IMR-90 (cell line): ENCODE measurements around the gene TELO2. TPM values are rescaled to one million over a fixed set of nuclear protein-coding genes. Genes with fewer than 3 reads are reported as not detected.

ENCODE experiments used
- ATAC-seq: fragments of 200-7000 bp; cut with Tn5 transposase; 2 replicates; pipeline ENCODE4 v1.9.1; 2020; ENCODE audit warnings: low read depth, mild to moderate bottlenecking, moderate library complexity
- BruUV-seq: library from RNA; stranded (reverse); fragments of 400-500 nt; replicated peaks from 2 replicates; lab custom pipeline; 2021; lab: Mats Ljungman, UMichigan
- CTCF ChIA-PET: fragments of 300-600 bp; formaldehyde crosslinking; extraction: SDS; loops from one replicate; lab custom pipeline; 2021; ENCODE audit warnings: antibody characterized with exemption; lab: Yijun Ruan, JAX
- POLR2A ChIA-PET: fragments of 300-600 bp; sonication (Branson Sonifier 250); formaldehyde crosslinking; loops from one replicate; lab custom pipeline; 2022; ENCODE audit warnings: antibody characterized with exemption; ENCODE audit not compliant: unreplicated experiment; lab: Charles Lee
- DNase-seq: peaks from one replicate; pipeline ENCODE4 v3.0.0; 2013
- H2AFZ ChIP-seq: replicated peaks from 2 replicates; pipeline ENCODE3; 2013; ENCODE audit warnings: low read length, mild to moderate bottlenecking; ENCODE audit not compliant: poor library complexity
- H2AK5ac ChIP-seq: 2 replicates; pipeline ENCODE4 v1.6.1; 2013; ENCODE audit warnings: low read depth, low read length, inconsistent platforms
- H2AK9ac ChIP-seq: replicated peaks from 2 replicates; pipeline ENCODE3; 2013; ENCODE audit warnings: mild to moderate bottlenecking, low read depth, low read length, moderate library complexity; ENCODE audit not compliant: poor library complexity
- H2BK120ac ChIP-seq: 2 replicates; pipeline ENCODE4 v1.6.1; 2013; ENCODE audit warnings: low read depth, low read length, inconsistent platforms
- H2BK15ac ChIP-seq: 3 replicates; pipeline ENCODE4 v1.6.1; 2013; ENCODE audit warnings: low read depth, low read length, inconsistent platforms
- H2BK20ac ChIP-seq: 2 replicates; pipeline ENCODE4 v1.6.1; 2013; ENCODE audit warnings: low read depth, mild to moderate bottlenecking, inconsistent platforms, low read length, moderate library complexity
- H2BK5ac ChIP-seq: 2 replicates; pipeline ENCODE4 v1.6.1; 2013; ENCODE audit warnings: mild to moderate bottlenecking, low read depth, low read length, inconsistent platforms; ENCODE audit not compliant: poor library complexity, severe bottlenecking
- H3K14ac ChIP-seq: replicated peaks from 2 replicates; pipeline ENCODE4 v1.6.1; 2013; ENCODE audit warnings: low read depth, low read length, inconsistent platforms
- H3K18ac ChIP-seq: 2 replicates; pipeline ENCODE4 v1.6.1; 2013; ENCODE audit warnings: low read depth, low read length, control low read depth
- H3K23ac ChIP-seq: 2 replicates; pipeline ENCODE4 v1.6.1; 2013; ENCODE audit warnings: low read depth, low read length, inconsistent platforms
- H3K27ac ChIP-seq: 2 replicates; pipeline ENCODE4 v1.5.1; 2013; ENCODE audit warnings: mild to moderate bottlenecking, control low read depth, low read length; ENCODE audit not compliant: insufficient read depth
- H3K27me3 ChIP-seq: 2 replicates; pipeline ENCODE4 v1.6.1; 2013; ENCODE audit warnings: low read length; ENCODE audit not compliant: control insufficient read depth, insufficient read depth
- H3K36me3 ChIP-seq: 2 replicates; pipeline ENCODE4 v1.6.1; 2013; ENCODE audit warnings: low read length, mixed read lengths; ENCODE audit not compliant: control insufficient read depth, insufficient read depth
- H3K4ac ChIP-seq: 2 replicates; pipeline ENCODE4 v1.6.1; 2013; ENCODE audit warnings: low read depth, low read length, inconsistent platforms
- H3K4me1 ChIP-seq: 2 replicates; pipeline ENCODE4 v1.6.1; 2013; ENCODE audit warnings: low read length, mixed read lengths; ENCODE audit not compliant: control insufficient read depth, insufficient read depth
- H3K4me2 ChIP-seq: 2 replicates; pipeline ENCODE4 v1.6.1; 2013; ENCODE audit warnings: low read depth, mild to moderate bottlenecking, control low read depth, low read length, moderate library complexity
- H3K4me3 ChIP-seq: 2 replicates; pipeline ENCODE4 v1.5.1; 2013; ENCODE audit warnings: low read depth, mild to moderate bottlenecking, control low read depth, low read length, moderate library complexity; ENCODE audit not compliant: insufficient read depth
- H3K56ac ChIP-seq: 2 replicates; pipeline ENCODE4 v1.6.1; 2013; ENCODE audit warnings: low read length, inconsistent platforms; ENCODE audit not compliant: insufficient read depth; ENCODE audit errors: extremely low read depth
- H3K79me1 ChIP-seq, 2 experiments: 2 replicates each; pipeline ENCODE4 v1.6.1; 2013; ENCODE audit warnings: low read length in 2 of 2, inconsistent platforms in 1 of 2, low read depth in 1 of 2
- H3K9ac ChIP-seq: 2 replicates; pipeline ENCODE4 v1.6.1; 2013; ENCODE audit warnings: low read depth, low read length, control low read depth
- H3K9me1 ChIP-seq: 2 replicates; pipeline ENCODE4 v1.6.1; 2013; ENCODE audit warnings: low read length, inconsistent platforms; ENCODE audit not compliant: insufficient read depth
- H3K9me3 ChIP-seq: 2 replicates; pipeline ENCODE4 v1.6.1; 2013; ENCODE audit warnings: low read length; ENCODE audit not compliant: control insufficient read depth, insufficient read depth
- H4K20me1 ChIP-seq: 2 replicates; pipeline ENCODE4 v1.6.1; 2013; ENCODE audit warnings: low read length, inconsistent platforms; ENCODE audit not compliant: insufficient read depth
- H4K5ac ChIP-seq: 2 replicates; pipeline ENCODE4 v1.6.1; 2013; ENCODE audit warnings: mild to moderate bottlenecking, low read depth, low read length, control low read depth
- H4K8ac ChIP-seq, 2 experiments: 2 replicates each; pipeline ENCODE4 v1.6.1; 2013; ENCODE audit warnings: low read depth in 2 of 2, low read length in 2 of 2, control low read depth in 1 of 2, inconsistent platforms in 1 of 2
- H4K91ac ChIP-seq: 2 replicates; pipeline ENCODE4 v1.6.1; 2013; ENCODE audit warnings: low read depth, low read length, inconsistent platforms; ENCODE audit not compliant: insufficient read depth
- BHLHE40 ChIP-seq: fragments of 150-350 bp; IDR thresholded peaks from 2 replicates; pipeline ENCODE4 v1.6.1; 2016; ENCODE audit warnings: mild to moderate bottlenecking, low read depth, low read length
- CHD1 ChIP-seq: IDR thresholded peaks from 2 replicates; pipeline ENCODE4 v1.6.1; 2012; ENCODE audit warnings: low read depth, low read length, improper control_type of control experiment
- ELK1 ChIP-seq: fragments of 150-350 bp; IDR thresholded peaks from 2 replicates; pipeline ENCODE4 v1.6.1; 2016; ENCODE audit warnings: low read depth, mild to moderate bottlenecking, low read length, moderate library complexity, borderline replicate concordance
- FOS ChIP-seq: fragments of 150-350 bp; IDR thresholded peaks from 2 replicates; pipeline ENCODE4 v1.6.1; 2016; ENCODE audit warnings: low read depth, low read length
- MAFK ChIP-seq: IDR thresholded peaks from 2 replicates; pipeline ENCODE4 v1.6.1; 2012; ENCODE audit warnings: low read depth, low read length, improper control_type of control experiment
- MXI1 ChIP-seq: IDR thresholded peaks from 2 replicates; pipeline ENCODE4 v1.6.1; 2012; ENCODE audit warnings: low read depth, mild to moderate bottlenecking, low read length, moderate library complexity, borderline replicate concordance
- RAD21 ChIP-seq: IDR thresholded peaks from 2 replicates; pipeline ENCODE4 v1.6.1; 2012; ENCODE audit warnings: low read length, improper control_type of control experiment
- RCOR1 ChIP-seq: IDR thresholded peaks from 2 replicates; pipeline ENCODE4 v1.6.1; 2012; ENCODE audit warnings: mild to moderate bottlenecking, low read length, improper control_type of control experiment; ENCODE audit not compliant: insufficient replicate concordance
- USF2 ChIP-seq: fragments of 150-350 bp; IDR thresholded peaks from 2 replicates; pipeline ENCODE4 v1.6.1; 2017; ENCODE audit warnings: mild to moderate bottlenecking, antibody characterized with exemption, low read length, low read depth
- WGBS, 2 experiments: methylation state at CpG; one replicate each; pipeline versions ENCODE4 v1.1.5 to v1.1.7; 2013; ENCODE audit warnings: missing lambda C conversion rate in 2 of 2; ENCODE audit not compliant: insufficient read length in 1 of 2; ENCODE audit errors: extremely low coverage in 2 of 2; 5-methylcytosine and 5-hydroxymethylcytosine counted together
- dilution Hi-C: fragments of 300-500 bp; cut with HindIII; formaldehyde crosslinking; loops from one replicate; pipeline ENCODE4 v1.14.3; 2018; ENCODE audit warnings: low sequenced_read_pairs; ENCODE audit not compliant: unreplicated experiment
- in situ Hi-C: fragments of 300-500 bp; cut with MboI; formaldehyde crosslinking; loops from 3 replicates; pipeline ENCODE4 v1.14.3; 2019; ENCODE audit warnings: low sequenced_read_pairs, inconsistent platforms, mixed read lengths
- intact Hi-C: fragments of 100-400 bp; cut with micrococcal nuclease; formaldehyde crosslinking; loops from 2 replicates; pipeline ENCODE4 v1.10.0; 2022
- polyA plus RNA-seq, 3 experiments: library from polyadenylated mRNA; depleted of rRNA; stranded (reverse); fragments of >200 nt; gene quantifications; 2 replicates each; pipeline ENCODE4 v1.2.3, GENCODE V29; 2012; ENCODE audit warnings: low replicate concordance in 1 of 3
- total RNA-seq: library from RNA; depleted of rRNA; stranded (reverse); fragments of >200 nt; gene quantifications from 2 replicates; pipeline ENCODE4 v1.2.3, GENCODE V29; 2012

Gene TELO2
- total and polyA plus RNA-seq, 2 of the 4 experiments (the other 2 are of a cell fraction): 6.6 to 26.6 TPM

GRCh38 chr16:1486551-1487390 is 6.4 kb upstream of the TELO2 start:
- Histone ChIP-seq H3K36me3 (no peaks in the 10 kb centered on the region), H3K79me1 (no peaks in the 10 kb centered on the region), H3K9ac (no peak overlapping the region), H3K4me2 (no peak overlapping the region), H3K4me3 (no peak overlapping the region), H3K56ac (no peak overlapping the region), H4K91ac (no peak overlapping the region), H3K4me1 (no peaks in the 10 kb centered on the region), H3K27ac (no peak overlapping the region), H2BK5ac (no peak overlapping the region), H2BK20ac (no peak overlapping the region), H3K14ac (no peak overlapping the region), H2AK5ac (no peak overlapping the region), H2BK15ac (no peak overlapping the region), H3K9me1 (no peaks in the 10 kb centered on the region), H2BK120ac (no peak overlapping the region), H2AFZ (no peak overlapping the region), H3K4ac (no peak overlapping the region), H3K18ac (no peak overlapping the region), H3K9me3 (no peaks in the 10 kb centered on the region), H4K8ac (no peak overlapping the region), H3K23ac (no peak overlapping the region), H4K20me1 (no peaks in the 10 kb centered on the region), H2AK9ac (no peak overlapping the region), H4K5ac (no peak overlapping the region), H3K27me3 (peaks cover 4% of the 10 kb centered on the region; the same call in 1 of the 2 replicates)
- dilution Hi-C loops: no loop called here
- no peak for ATAC-seq
- TF ChIP-seq CHD1: no peak
- TF ChIP-seq FOS: no peak
- no peak for TF ChIP-seq MAFK
- TF ChIP-seq ELK1: no peak
- no peak for TF ChIP-seq RCOR1
- no peak for TF ChIP-seq BHLHE40
- no peak for TF ChIP-seq MXI1
- no peak for TF ChIP-seq USF2
- no peak for TF ChIP-seq RAD21
- CTCF ChIA-PET: no interaction called here
- intact Hi-C loops: no loop called here
- no peak for DNase-seq
- POLR2A ChIA-PET: no interaction called here
- in situ Hi-C loops: no loop called here
- BruUV-seq: no TSS peak
- 73% methylated on average over 20 of the region's 33 CpGs; no CpG with 5 or more reads in 1 of the 2 experiments for WGBS, 2 experiments
